Psoas muscle (tissue), 8 donors: Measurements from ENCODE around the gene FBF1. TPM values are rescaled to one million over a fixed set of nuclear protein-coding genes. Genes with fewer than 3 reads are reported as not detected.
"Not testable (repeated sequence)": the region's sequence is repeated elsewhere in the genome, so short reads cannot be mapped to it uniquely, and the experiment has no call there.

Experiments used
- ATAC-seq, 4 donors: fragments of 200-7000 bp; cut with Tn5 transposase; one replicate each; pipeline ENCODE4 v1.9.1; 2020; ENCODE audit warnings: moderate library complexity in 3 of 4, mild to moderate bottlenecking in 2 of 4
- DNase-seq, 2 donors: peaks; one replicate each; pipeline ENCODE4 v3.0.0-alpha.2; 2020
- H3K27ac ChIP-seq: fragments of 200-600 bp; one replicate; pipeline ENCODE4 v1.8.0; 2022
- H3K27me3 ChIP-seq, 3 donors: fragments of 200-600 bp in 1 of 3; one replicate each; pipeline versions ENCODE4 v1.6.1 to v1.8.0; 2013 to 2022; ENCODE audit warnings: low read length in 2 of 3, mild to moderate bottlenecking in 2 of 3, moderate library complexity in 1 of 3; ENCODE audit not compliant: insufficient read depth in 3 of 3
- H3K36me3 ChIP-seq, 2 donors: fragments of 200-600 bp in 1 of 2; one replicate each; pipeline versions ENCODE4 v1.6.1 to v1.8.0; 2013 to 2022; ENCODE audit warnings: low read depth in 1 of 2, mild to moderate bottlenecking in 1 of 2, moderate library complexity in 1 of 2; ENCODE audit not compliant: insufficient read depth in 1 of 2
- H3K4me1 ChIP-seq: fragments of 200-600 bp; one replicate; pipeline ENCODE4 v1.8.0; 2022
- H3K4me3 ChIP-seq: fragments of 200-600 bp; one replicate; pipeline ENCODE4 v1.8.0; 2022; ENCODE audit warnings: mild to moderate bottlenecking
- H3K9me3 ChIP-seq: fragments of 200-600 bp; one replicate; pipeline ENCODE4 v1.8.0; 2022
- WGBS, 3 donors: extraction: QIAGEN DNeasy Blood & Tissue Kit; methylation state at CpG; one replicate each; pipeline versions ENCODE4 v1.1.6 to v1.1.7; 2013; 5-methylcytosine and 5-hydroxymethylcytosine counted together
- intact Hi-C, 2 donors: fragments of 100-400 bp; cut with DNase I; formaldehyde crosslinking; loops; one replicate each; pipeline versions ENCODE4 v1.11.0 to v1.14.2; 2022
- polyA plus RNA-seq, 3 donors: library from polyadenylated mRNA; stranded (reverse); fragments of 200-250 nt; gene quantifications; one replicate each; pipeline ENCODE4 v1.2.3, GENCODE V29; 2013
- total RNA-seq, 4 donors: library from RNA; stranded (reverse); fragmentation: NEBNext Ultra II Directional in 2 of 4; extraction: Animal tissue kit (Norgen Biotek cat#: 25700) in 2 of 4; gene quantifications; one replicate each; pipeline versions ENCODE4 v1.2.1 to v1.2.4, GENCODE V29; 2021 to 2023
- TF ChIP-seq, protein P1 (sequence below): fragments of 200-600 bp; IDR thresholded peaks from one replicate; pipeline ENCODE4 v1.8.0; 2022; ENCODE audit warnings: antibody characterized with exemption
- donor health status: healthy with polysubstance abuse.
- donor health status: DM: no; HTN: no; CAD: no; lungs with moderate emphysema.
- donor health status: Bipolar disorder and iron deficiency.
- donor health status: healthy.
- donor health status: DM: yes; HTN: yes; CAD: no.
- donor health status: DM: no; HTN: no; CAD: no.
- donor health status: DM: no; HTN: no; CAD: no.
- donor health status: DM: yes; HTN: yes; CAD: no.

Gene FBF1
- total and polyA plus RNA-seq, 7 donors = 1.8 to 10.4 (median 3.7) TPM

DNA sequence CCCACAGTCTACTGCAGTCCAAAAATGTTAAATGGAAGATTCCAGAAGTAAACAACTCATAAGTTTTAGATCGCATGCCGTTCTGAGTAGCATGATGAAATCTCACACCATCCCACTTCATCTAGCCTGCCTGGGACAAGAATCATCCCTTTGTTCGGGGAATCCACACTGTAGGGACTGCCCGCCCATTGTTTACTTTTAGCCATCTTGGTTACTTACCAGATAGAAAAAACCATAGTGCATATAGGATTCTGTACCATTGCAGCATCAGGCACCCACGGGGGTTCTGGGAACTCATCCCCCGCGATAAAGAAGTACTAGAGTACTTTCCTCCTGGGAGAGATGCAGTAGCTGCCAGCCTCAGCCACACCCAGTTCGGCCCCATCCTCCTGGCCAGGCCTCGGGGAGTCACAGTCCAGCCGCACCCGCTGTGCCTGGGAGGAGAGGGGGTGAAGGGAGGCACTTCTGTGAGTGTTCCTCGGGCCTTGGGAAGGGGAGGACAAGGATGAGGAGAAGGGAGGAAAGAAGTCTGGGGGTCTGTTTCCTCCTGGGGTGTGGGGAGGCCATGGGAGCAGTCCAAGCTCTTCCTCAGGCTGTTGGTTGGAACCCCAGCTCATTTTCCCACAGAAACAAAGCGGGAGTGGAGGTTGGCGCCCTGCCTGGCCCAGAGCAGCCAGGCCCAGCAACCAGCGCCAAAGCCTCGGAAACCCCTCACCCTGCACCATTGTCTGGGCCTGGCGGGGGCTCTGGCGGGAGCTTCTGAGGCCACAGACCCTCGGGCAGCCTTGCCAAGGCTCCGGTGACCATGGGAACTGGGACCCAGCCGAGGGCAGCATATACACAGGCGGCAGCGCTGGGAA, 71.3 kb downstream of the FBF1 start:
- Histone ChIP-seq H3K4me3 (no peak overlapping the region), H3K27me3 (no peaks in the 10 kb centered on the region)

DNA sequence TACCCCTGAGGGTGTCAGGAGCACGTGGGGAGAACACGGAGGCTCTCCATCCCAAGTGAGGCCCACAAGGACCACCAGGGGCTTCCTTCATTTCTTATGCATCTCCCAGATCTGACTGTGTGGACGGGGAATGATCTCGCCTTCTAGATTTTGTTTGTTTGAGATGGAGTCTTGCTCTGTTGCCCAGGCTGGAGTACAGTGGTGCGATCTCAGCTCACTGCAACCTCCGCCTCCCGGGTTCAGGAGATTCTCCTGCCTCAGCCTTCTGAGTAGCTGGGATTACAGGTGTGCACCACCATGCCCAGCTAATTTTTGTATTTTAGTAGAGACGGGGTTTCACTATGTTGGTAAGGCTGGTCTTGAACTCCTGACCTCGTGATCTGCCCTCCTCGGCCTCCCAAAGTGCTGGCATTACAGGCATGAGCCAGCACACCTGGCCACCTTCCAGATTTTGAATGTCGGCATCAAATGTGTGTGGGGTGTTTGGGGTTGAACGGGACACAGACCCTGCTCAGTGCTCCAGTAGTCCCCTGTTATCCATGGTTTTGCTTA, 72.0 kb downstream of the FBF1 start:
- DNase-seq, ATAC-seq, intact Hi-C loops, H3K9me3 ChIP-seq, H3K36me3 ChIP-seq, H3K4me3 ChIP-seq, H3K27me3 ChIP-seq: not testable (repeated sequence)
- peaks cover 25% of the 10 kb centered on the region for H3K4me1 ChIP-seq
- 75 to 80% (median 77%) methylated on average over 12 of the region's 12 CpGs for WGBS, 3 donors
- peak overlapping the region; percentile 53 for H3K27ac ChIP-seq

More for the DNA sequence above, 71.3 kb downstream of the FBF1 start:
- Histone ChIP-seq H3K27ac (peak overlapping the region; percentile 53), H3K4me1 (peaks cover 27% of the 10 kb centered on the region), H3K36me3 (peaks cover 0 to 8% of the 10 kb centered on the region in 2 donors), H3K9me3 (no peaks in the 10 kb centered on the region)
- ATAC-seq (peak in 1 of 4 donors; percentile 14), DNase-seq (peak; percentile 68 to 79)
- intact Hi-C loops = no loop called here
- WGBS, 3 donors = 28 to 36% (median 36%) methylated on average over 23 of the region's 23 CpGs
- TF ChIP-seq, protein P1, sequence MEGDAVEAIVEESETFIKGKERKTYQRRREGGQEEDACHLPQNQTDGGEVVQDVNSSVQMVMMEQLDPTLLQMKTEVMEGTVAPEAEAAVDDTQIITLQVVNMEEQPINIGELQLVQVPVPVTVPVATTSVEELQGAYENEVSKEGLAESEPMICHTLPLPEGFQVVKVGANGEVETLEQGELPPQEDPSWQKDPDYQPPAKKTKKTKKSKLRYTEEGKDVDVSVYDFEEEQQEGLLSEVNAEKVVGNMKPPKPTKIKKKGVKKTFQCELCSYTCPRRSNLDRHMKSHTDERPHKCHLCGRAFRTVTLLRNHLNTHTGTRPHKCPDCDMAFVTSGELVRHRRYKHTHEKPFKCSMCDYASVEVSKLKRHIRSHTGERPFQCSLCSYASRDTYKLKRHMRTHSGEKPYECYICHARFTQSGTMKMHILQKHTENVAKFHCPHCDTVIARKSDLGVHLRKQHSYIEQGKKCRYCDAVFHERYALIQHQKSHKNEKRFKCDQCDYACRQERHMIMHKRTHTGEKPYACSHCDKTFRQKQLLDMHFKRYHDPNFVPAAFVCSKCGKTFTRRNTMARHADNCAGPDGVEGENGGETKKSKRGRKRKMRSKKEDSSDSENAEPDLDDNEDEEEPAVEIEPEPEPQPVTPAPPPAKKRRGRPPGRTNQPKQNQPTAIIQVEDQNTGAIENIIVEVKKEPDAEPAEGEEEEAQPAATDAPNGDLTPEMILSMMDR = no peak

DNA sequence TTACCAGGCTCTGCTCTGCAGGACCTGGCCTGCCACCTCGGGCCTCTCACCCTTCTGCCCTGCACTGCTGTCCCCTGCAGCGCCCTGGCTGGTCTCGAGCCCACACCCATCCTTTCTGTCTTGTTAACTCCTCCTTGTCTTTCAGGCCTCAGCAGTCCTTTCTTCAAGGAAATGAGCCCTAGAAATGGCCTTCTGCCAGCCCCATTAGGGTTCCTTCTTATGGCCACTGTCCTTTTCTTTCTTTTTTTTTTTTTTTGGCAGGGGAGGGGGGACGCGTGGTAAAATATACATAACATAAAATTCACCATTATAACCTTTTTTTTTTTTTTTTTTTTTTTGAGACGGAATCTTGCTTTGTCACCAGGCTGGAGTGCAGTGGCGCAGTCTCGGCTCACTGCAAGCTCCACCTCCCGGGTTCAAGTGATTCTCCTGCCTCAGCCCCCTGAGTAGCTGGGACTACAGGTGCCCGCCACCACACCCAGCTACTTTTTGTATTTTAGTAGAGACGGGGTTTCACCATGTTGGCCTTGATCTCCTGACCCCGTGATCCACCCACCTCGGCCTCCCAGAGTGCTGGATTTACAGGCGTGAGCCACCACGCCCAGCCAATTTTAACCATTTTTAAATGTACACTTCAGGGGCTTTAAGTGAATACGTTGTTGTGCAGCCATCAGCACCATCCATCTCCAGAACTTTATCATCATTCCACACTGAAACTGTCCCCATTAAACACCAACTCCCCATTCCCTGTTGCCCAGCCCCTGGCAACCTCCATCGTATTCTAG, 75.2 kb downstream of the FBF1 start:
- 81 to 83% (median 82%) methylated on average over 14 to 17 of the region's 17 CpGs for WGBS, 3 donors
- H3K36me3 ChIP-seq, ATAC-seq, H3K4me3 ChIP-seq, intact Hi-C loops, DNase-seq, H3K9me3 ChIP-seq, H3K4me1 ChIP-seq, H3K27me3 ChIP-seq, H3K27ac ChIP-seq: not testable (repeated sequence)

DNA sequence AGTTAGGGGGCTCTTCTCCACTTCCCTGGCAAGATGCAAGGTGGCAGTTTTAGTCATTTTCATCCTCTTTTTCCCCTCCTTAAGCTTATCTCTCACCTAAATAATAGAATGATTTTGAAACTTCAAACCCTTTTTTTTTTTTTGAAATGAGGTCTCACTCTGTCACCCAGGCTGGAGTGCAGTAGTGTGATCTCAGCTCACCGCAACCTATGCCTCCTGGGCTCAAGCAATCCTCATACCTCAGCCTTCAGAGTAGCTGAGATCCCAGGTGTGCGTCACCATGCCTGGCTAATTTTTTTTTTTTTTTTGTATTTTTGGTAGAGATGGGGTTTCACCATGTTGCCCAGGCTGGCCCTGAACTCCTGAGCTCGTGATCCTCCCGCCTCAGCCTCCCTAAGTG, 76.0 kb downstream of the FBF1 start:
- H3K27ac ChIP-seq, DNase-seq, ATAC-seq, intact Hi-C loops, H3K27me3 ChIP-seq, H3K4me3 ChIP-seq, H3K4me1 ChIP-seq, H3K36me3 ChIP-seq, H3K9me3 ChIP-seq: not testable (repeated sequence)
- WGBS, 3 donors = 79 to 90% (median 82%) methylated on average over 4 of the region's 4 CpGs

DNA sequence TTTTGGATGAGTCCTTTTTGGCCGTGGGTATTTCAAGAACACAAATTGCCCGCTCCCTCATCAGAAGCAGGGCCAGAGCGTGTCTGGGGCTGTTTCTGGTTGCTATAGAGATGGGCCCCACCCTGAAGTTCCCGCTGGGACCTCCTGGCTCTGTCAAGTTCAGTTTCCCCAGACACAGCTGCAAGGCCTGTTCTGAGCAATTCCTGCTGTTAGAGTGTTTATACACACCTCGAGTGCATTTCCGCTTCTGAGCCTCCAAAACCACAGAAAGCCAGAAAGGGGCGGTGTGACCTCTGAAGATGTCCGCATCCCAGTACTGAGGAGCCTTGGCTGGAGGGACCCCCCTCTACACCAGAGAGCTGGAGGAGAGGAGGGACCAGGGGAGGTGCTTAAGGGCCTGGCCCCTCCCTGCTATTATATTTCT, 76.4 kb downstream of the FBF1 start:
- no peaks in the 10 kb centered on the region for H3K27me3 ChIP-seq
- TF ChIP-seq, protein P1 = no peak
- no peak overlapping the region for H3K4me3 ChIP-seq
- intact Hi-C loops = no loop called here
- peaks cover 5% of the 10 kb centered on the region for H3K4me1 ChIP-seq
- peak; percentile 28 to 78 (median 56) for ATAC-seq
- H3K9me3 ChIP-seq = no peaks in the 10 kb centered on the region
- 31 to 36% (median 34%) methylated on average over 8 of the region's 8 CpGs for WGBS, 3 donors
- peak; percentile 74 to 86 for DNase-seq
- no peaks in the 10 kb centered on the region for H3K36me3 ChIP-seq
- H3K27ac ChIP-seq = peak overlapping the region; percentile 41

DNA sequence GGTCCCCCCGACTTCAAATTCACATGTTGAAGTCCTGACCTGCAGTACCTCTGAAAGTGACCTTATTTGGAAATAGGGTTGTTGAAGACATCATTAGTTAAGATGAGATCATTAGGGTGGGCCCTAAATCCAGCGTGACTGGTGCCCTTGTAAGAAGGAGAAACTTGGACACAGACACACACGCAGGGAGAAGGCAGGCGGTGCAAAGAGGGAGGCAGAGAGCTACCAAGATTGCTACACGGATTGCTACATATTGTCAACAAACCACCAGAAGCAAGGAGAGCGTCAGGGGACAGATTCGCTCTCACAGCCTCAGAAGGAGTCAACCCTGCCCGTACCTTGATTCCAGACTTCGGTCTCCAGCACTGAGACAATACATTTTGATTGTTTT, 78.9 kb downstream of the FBF1 start:
- no peak for DNase-seq

More for the DNA sequence above, 78.9 kb downstream of the FBF1 start:
- Histone ChIP-seq H3K27me3 (no peaks in the 10 kb centered on the region), H3K36me3 (no peaks in the 10 kb centered on the region), H3K27ac (no peak overlapping the region), H3K4me3 (no peak overlapping the region), H3K4me1 (no peaks in the 10 kb centered on the region), H3K9me3 (no peaks in the 10 kb centered on the region)
- intact Hi-C loops = no loop called here
- WGBS, 3 donors = 76 to 87% (median 79%) methylated on average over 9 of the region's 9 CpGs
- ATAC-seq = no peak
- TF ChIP-seq, protein P1 = no peak
